Myocyte (in vitro differentiated cells): ENCODE results near the gene NOL4L. TPM values are rescaled to one million over a fixed set of nuclear protein-coding genes. Genes with fewer than 3 reads are reported as not detected.

ENCODE experiments used
- DNase-seq: peaks from one replicate; pipeline ENCODE4 v3.0.0-alpha.2; 2012; ENCODE audit warnings: low read depth
- total RNA-seq: library from RNA; depleted of rRNA; stranded (reverse); fragments of >200 nt; gene quantifications from 2 replicates; pipeline ENCODE4 v1.2.3, GENCODE V29; 2014

NOL4L gene
- total RNA-seq, 1 donor from 2014 or later: 2.5 TPM

GRCh38 chr20:32447136-32448027 lies 137.8 kb downstream of the NOL4L start:
- no peak for DNase-seq

GRCh38 chr20:32446301-32447100 lies 138.6 kb downstream of the NOL4L start:
- no peak for DNase-seq

GRCh38 chr20:32445539-32446273 lies 139.4 kb downstream of the NOL4L start:
- no peak for DNase-seq

- no peak for DNase-seq
Observed at GRCh38 chr20:32444474-32445220, 140.5 kb downstream of the NOL4L start.

- no peak for DNase-seq
Observed at GRCh38 chr20:32443386-32443974, 141.7 kb downstream of the NOL4L start.

- DNase-seq: no peak
Observed at GRCh38 chr20:32442630-32443373, 142.3 kb downstream of the NOL4L start.

GRCh38 chr20:32441638-32442037 lies 143.5 kb downstream of the NOL4L start:
- no peak for DNase-seq

- DNase-seq: no peak
Observed at GRCh38 chr20:32440758-32441078, 144.4 kb downstream of the NOL4L start.

- no peak for DNase-seq
Observed at GRCh38 chr20:32440069-32440757, 144.9 kb downstream of the NOL4L start.

- DNase-seq: peak; percentile 92
Observed at GRCh38 chr20:32439132-32439829, 145.9 kb downstream of the NOL4L start.

GRCh38 chr20:32438331-32438858 lies 146.7 kb downstream of the NOL4L start:
- DNase-seq: no peak

- DNase-seq: no peak
Observed at GRCh38 chr20:32437391-32438074, 147.6 kb downstream of the NOL4L start.

- DNase-seq: no peak
Observed at GRCh38 chr20:32436968-32437367, 148.2 kb downstream of the NOL4L start.

GRCh38 chr20:32436142-32436861 lies 148.8 kb downstream of the NOL4L start:
- DNase-seq: no peak

- no peak for DNase-seq
Observed at GRCh38 chr20:32435449-32436107, 149.6 kb downstream of the NOL4L start.

GRCh38 chr20:32434434-32434833 lies 150.7 kb downstream of the NOL4L start:
- no peak for DNase-seq
